Middle frontal gyrus (tissue), 1 donor: ENCODE measurements around the gene ZNF584.

Experiments
- DNase-seq: peaks from one replicate; pipeline ENCODE4 v3.0.0-alpha.2; 2015; ENCODE audit warnings: low spot score; ENCODE audit errors: extremely low spot score

ZNF584 gene

DNA sequence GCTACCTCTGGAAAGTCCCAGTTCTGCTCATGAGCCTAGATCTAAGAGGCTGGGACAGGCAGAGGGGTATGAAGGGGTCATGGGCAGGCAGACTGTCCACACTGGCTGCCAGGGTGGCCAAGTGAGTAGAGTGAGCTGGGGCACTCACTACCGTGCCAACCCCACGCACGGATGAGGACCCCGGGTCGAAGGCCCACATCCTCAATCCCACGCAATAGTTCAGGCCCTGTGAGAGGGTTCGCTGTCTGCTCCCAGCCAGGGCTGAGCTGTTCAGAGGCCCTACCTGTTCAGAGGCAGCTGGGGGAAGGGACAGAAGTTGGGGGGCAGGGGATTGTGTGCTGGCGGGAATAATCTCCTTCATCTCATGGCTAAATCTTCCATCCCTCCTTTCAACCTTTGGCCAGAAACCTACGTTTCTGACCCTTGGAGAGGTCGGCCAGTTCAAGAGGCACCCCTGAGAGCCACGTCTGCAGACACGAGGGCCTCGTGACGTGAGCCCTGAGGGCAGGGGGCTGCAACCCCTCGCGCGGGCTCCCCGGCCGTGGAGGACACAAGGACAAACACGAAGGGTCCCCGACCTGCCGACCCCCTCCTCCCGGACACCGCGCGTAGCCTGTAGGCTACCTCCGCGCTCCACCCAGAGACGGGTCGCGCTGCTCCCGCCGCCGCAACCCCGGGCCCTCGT is 22.4 kb upstream of the ZNF584 start:
- DNase-seq: no peak

DNA sequence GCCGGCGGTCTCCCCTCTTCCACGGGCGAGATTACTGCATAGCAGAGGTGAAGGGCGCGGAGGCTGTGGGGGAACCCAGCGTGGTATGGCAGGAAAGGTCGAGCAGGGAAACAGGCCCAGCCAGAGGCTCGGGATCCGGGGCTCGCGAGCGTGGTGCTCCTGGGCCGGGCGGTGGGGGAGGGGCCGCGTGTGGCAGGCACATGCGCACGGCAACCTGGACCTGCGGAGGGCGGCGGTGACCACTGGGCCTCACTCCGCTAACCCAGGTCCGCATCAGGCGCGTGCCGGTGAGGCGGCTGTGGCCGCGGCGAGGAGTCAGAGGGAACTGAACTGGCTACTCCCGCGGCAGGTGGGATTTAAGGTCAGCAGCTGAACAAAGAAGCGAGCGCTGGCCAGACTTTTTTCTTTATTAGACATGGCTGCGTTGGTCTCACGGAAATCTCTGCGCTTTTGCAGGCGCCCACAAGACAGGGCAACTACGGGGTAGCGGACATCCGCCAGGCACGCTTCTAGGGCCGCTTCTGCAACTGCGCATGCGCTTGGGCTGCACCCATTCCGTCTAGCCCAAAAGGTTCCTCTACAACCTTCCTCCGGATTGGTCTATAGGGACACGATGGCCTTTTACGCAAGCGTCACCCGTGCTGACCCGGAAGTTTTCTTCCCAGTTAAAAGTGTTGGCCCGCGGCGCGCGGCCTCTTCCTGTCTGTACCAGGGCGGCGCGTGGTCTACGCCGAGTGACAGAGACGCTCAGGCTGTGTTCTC is 21.7 kb upstream of the ZNF584 start, which contains the start of gene RPS5:
TSS of gene RPS5 (plus strand) at position 694 of the 762 bp plus-strand sequence. CDS start 869 bp downstream, outside the sequence.
- peak; percentile 99 for DNase-seq

DNA sequence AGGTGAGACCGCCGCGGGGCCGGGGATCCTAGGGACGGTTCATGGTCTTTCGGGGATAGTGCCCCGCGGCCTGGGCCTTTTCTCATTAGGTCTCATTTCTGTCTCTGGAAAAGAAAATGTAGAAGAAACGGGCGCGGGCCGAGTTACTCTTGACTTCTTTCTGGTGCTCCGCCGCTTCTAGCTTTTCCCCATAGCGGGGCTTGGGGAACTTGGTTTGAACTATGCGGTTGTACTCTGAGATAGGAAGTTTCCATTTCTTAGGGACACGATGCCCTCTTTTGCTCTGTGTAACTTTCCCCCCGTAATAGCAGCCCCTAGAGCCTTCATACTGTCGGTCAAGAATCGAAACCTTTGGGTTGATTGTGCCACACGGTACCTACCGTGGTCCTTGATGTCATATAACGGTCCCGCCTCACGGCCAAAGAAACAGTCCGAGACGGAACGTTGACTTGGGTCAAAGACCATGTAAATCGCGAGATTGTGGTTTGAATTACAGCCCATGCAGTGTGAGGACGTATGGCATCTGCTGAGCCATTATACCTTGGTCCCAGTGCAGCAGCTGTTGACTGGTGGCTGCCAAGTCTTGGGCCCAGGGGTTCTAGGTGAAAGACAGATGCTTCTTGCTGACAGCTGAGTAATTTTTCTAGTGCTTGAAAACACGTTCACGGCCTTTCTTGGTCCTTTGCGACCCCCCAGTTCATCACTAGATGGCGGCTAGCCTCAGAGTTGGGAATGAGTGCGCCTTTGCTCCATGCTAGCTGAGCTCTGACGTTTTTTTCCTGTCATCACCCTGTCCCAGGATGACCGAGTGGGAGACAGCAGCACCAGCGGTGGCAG is 20.9 kb upstream of the ZNF584 start:
- DNase-seq: no peak

DNA sequence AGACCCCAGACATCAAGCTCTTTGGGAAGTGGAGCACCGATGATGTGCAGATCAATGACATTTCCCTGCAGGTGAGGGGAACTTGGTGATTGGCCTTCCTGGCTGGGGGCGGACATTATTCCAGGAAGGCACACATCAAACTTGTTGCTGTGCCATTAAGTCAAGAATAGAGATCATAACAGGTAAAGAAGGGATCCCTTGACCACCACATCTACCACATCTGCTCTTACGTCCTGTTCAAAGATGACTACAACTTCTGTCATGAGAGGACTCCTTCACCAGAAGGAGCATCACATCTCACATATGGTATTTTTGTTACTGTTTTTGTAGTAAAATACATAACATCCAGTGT is 20.3 kb upstream of the ZNF584 start:
- DNase-seq: no peak

DNA sequence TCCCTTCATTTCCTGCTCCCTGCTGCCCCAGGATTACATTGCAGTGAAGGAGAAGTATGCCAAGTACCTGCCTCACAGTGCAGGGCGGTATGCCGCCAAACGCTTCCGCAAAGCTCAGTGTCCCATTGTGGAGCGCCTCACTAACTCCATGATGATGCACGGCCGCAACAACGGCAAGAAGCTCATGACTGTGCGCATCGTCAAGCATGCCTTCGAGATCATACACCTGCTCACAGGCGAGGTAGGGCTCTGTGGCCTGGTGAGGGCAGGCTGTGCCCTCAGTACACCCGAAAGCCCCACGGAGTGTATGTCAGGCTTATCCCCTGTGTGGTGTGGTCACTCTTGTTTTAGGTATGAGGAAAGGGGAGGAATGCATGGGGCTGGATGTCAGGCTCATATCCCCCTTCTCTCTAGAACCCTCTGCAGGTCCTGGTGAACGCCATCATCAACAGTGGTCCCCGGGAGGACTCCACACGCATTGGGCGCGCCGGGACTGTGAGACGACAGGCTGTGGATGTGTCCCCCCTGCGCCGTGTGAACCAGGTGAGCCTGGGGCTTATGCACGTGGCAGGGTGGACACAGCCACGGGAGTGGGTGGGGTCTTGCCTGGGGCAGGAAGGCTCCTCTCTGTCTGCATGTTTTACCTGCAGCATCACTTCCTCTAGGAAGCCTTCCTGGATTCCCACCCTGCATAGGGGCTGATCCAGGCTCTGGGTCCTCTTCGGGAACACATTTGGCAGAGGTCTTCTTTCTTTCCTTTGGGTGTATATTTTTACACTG is 15.3 kb upstream of the ZNF584 start:
- no peak for DNase-seq

DNA sequence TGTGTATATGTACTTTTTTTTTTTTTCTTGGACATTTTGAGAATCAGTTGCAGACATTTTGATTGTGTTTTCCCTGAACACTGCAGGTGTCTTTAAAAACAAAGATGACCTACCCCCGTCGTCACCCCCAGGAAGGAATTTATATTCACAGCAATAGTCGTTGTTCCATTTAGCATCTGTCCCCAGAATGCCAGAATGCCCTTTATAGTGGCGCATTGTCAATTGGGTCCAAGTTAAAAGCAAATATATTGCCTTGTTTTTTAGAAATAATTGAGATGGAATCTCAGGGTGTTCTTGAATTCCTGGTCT is 14.8 kb upstream of the ZNF584 start:
- DNase-seq: no peak

DNA sequence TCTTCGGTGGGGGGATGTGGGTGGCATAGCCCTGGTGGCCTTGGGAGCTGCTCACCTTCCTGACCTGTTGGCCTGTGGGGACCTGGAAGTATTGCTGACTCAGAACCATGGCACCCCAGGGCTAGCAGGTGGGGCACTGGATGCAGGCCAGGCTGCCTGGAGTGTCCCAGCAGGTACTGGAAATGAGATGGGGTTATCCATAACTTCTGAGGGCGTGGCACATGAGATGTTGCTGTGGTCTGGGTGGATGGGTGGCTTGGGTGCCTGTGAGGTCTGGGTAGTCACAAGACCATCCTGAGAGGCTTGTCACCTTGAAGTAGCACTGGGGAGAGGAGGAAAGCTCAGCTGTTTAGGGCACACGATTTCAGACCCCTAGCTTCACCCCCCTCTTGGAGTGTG is 13.6 kb upstream of the ZNF584 start:
- no peak for DNase-seq

DNA sequence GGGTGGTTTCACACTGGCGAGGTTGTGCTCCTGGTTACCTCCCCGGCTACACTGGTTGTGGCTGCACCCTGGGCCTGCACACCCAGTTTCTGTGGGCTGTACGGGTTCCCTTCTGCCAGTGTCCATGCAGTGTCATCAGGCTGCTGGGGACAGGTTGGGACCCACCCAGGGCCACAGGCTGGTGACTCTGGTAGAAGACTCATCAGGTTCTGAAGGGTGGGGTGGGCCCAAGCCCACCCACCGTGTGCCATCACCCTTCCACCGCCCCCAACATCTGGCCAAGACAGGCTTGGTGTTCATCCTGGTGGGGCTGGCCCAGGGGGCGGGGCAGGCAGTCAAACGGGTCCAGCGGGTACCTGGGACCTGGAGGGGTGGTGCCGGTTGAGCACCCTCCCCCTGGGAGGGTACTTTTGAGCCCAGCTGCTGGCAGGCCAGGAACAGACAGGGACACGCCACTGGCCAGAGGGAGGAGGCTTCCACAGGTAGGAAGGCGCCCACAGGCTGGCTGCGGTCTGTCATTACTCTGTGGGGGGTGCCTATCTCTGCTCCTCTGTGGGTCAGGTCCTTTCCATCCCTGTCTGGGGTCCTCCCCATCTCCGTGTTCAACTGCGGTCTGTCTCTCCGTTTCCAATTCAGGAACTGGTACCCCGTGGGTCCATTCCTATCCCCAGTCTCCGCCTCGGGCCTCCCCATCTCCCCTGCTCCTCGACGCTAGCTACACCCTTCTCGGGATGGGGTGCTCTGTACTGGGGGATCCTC is 13.1 kb upstream of the ZNF584 start, which contains the start of gene RNF225:
TSS of gene RNF225 (plus strand) at position 437 of the 759 bp plus-strand sequence. CDS start 434 bp downstream, outside the sequence.
- no peak for DNase-seq

DNA sequence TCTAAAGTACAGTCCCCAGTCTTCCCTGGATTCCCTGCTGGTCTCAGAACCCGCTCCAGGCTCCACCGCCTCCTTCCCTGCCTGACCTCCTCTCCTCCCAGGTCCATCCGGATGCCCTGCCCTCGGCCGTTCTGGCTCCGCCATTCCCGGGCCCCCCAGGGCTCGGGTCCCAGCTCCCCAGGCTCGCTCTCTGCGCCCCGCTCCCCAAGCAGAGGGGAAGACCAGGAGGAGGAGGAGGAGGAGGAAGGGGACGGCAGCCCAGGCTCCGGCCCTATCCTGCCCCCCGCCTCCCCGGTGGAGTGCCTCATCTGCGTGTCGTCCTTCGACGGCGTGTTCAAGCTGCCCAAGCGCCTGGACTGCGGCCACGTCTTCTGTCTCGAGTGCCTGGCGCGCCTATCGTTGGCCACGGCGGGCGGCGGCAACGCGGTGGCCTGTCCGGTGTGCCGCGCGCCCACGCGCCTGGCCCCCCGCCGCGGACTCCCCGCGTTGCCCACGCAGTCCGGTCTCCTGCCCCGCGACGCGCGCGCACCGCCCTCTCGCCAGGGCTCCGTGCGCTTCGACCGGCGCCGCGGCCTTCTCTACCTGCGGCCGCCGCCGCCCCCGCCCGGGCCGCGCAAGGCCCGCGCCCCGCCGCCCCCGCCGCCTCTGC is 12.3 kb upstream of the ZNF584 start:
- DNase-seq: no peak

DNA sequence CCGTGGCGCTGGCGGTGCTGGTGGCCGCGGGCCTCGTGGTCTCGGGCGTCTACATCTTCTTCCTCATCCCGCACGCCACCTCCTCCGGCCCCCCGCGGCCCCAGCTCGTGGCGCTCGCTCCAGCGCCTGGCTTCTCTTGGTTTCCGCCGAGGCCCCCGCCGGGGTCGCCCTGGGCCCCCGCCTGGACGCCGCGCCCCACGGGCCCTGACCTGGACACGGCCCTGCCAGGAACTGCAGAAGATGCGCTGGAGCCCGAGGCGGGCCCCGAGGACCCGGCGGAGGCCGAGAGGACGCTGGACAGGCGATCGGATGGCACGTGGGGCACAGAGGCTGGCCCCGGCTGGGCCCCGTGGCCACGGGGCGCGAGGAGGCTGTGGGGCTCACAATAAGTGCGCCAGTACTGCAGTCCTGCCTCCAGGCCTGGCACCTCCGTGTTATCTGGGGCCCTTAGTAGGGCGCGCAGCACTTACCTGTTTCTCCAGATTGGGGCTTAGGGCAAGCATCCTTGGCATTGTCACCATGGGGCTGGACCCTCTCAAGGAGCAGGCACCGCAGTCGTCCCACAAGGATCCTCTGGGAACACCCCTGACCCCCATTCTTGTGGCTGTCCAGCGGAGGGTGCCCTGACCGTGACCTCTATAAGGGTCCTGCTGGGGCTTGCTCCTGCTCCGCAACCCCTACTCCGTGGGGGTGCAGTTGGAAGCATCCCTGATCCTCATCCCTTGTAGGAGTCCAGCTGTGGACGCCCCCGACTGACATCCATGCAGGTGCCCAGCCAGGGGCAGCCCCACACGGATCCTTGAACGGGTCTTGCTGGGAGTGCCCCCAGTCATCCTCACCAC is 11.5 kb upstream of the ZNF584 start:
- DNase-seq: no peak

DNA sequence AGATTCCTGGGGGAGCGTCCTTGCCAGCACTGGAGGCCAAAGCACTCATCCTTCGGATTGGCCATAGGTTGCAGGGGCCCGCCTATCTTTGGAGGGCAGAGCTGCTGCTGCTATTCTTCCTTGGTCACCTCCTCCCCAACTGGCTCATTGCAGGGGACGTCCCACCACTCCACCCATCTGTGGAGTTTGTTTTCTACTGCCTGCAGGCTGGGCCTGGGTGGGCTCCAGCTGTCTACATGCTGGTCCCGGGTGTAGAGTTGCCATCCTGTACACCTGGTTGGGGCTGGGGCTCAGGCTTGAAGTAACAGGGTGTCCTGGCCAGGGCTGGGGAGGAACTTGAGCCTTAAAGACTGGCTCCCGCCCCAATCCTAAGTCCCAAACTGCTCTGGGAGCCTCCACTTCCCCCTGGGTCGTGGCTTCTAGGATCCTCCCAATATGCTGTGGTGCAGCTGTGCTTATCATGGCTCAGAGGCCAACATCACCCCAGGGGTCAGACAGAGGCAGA is 10.9 kb upstream of the ZNF584 start:
- no peak for DNase-seq

DNA sequence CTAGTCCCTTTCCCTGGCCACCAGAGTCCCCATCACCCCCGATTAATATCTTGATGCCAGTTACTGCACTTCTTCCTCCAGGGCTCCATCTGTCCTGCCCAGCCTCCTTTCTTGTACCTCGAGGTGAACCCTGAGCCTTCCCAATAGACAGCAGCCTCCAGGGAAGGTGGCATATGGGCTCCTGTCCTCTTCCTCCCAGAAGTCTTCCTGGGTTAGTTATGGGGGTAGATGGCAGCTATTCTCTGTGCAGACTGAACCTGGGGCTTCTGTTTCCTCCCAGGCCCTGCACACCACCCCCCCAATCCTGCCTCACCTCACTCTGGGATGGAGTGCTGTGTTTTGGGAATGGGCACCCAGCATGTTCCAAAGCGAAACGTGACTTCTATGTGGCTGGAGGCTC is 10.4 kb upstream of the ZNF584 start:
- no peak for DNase-seq

DNA sequence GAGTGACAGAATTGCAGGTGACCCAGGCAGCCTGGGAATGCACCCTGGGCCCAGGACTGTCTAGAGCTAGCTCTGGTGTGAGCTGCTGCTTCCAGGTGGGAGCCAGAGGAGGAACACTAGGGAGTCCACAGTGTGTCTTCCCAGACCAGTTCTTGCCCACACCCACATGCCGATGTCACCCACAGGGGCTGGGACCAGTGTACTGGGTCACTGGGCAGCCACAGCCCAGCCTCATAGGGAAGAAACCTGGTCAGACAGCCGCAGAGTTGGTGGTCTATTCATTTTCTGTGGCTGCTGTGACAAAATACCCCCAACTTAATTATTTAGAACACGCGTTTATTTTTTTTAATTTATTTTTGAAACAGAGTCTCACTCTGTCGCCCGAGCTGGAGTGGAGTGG is 9.9 kb upstream of the ZNF584 start:
- DNase-seq: no peak

DNA sequence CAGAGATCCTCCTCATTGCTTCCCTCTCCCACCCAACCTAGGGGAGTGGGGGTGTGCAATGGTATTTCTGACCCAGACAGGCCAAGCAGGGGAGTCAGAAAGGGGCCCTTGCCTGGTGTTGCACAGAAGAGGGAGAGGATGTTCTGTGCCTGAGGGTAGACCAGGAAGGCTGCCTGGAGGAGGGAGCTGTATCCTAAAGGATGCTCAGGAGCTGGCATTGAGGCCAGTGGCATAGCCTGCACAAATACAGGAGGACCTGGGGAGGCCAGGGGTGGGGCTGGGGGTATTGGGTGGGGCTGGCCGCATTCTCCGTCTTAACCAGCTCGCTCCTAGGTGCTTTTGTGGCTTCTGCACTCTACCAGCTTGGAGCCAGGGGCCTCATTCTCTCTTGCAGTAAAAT is 8.5 kb upstream of the ZNF584 start:
- no peak for DNase-seq

DNA sequence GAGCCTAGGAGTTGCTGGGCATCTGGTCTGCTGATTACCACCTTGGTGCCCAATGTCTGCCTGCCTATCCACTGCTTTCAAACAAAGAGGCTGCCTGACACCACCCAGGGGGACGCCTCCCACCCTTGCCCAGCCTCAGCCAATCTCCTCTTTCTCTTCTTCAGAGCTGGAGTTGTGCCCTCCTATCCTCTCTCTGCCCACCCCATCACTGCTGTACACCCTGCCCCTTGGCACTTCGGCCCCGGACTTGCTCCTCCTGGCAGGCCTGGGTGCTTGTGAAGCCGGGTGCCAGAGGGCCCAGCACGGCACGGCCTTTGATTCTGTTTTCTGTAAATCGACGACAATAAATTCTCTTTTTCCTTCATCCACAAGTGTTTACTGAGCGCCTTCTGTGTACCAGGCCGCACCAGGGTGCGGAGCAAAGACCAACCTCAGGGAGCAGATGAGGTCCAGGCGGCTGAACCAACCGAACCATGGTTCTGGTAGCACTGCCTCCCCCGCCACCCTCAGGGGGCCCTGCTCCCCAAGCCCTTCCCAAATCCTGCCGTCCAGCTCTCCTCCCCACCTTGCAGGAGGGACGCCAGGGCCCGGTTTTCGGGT is 8.0 kb upstream of the ZNF584 start:
- DNase-seq: no peak

DNA sequence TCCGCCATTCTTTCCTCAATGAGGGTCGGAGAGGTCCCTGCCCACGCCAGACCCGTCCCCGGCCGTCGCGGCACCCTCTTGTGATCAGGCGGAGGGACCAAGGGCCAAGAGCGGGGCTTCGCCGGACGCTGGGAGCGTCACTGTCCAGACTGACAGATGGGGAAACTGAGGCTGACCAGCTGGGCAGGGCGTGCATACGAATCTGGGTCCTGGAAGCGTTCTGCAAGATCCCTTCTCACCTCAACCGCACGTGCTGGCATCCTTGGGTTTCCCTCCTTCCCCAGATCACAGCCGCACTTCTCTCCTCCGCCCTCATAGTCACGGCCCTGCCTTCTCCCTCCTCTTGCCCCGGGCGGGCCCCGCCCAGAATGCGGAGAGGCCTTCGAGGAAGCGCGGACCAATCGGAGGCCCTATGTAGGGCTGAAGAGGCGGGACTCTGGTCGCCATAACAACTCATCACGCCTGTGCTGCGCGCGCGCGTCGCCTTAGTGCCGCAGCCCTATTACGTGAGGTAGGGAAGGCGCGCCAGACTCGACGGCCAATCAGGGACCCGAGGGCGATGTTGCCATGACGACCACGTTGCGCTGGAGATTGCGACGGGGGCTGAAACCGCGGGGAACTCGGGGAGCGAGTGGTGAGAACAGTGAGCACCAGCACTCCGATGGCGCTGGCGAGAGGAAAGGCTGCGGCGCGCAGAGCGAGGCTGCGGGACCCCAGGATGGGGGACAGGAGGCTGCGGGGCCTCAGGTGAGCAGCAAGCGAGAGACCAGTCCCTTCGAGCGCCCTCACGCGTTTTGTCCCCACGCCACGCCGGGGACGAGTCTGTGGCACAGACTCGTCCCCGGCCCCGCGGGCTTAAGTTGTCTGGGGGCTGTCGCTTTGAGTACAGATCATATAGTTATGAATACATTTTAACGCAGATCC is 7.3 kb upstream of the ZNF584 start:
- peak; percentile 97 for DNase-seq

DNA sequence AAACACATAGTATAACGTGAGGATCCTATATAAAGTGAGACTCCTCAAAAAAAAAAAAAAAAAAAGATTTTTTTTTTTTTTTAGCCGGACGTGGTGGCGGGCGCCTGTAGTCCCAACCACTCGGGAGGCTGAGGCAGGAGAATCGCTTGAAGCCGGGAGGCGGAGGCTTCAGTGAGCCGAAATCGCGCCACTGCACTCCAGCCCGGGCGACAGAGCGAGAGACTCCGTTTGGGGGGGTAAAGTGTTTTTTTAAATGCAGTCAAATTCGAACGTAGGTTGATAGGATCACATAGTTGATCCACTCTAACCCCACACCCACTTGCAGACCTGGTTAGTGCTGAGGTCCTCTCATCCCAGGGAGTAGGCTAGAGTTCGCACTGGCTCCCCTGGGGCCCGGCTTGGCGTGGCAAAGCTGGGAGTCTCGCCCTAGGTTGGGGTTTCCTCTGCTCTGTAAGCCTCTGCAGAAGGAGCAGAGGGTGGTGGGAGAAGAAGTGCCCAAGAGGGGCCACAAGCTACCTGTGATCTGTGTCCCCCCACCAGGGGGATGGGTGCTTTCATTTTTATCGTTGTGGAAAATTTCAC is 6.5 kb upstream of the ZNF584 start:
- DNase-seq: no peak
